PC-3 (cell line): Measurements from ENCODE around the gene EPN1. TPM values are rescaled to one million over a fixed set of nuclear protein-coding genes. Genes with fewer than 3 reads are reported as not detected.
A peak's percentile ranks its signal among the peaks of the same experiment; 100 is the strongest.

Source experiments
- ATAC-seq: fragments of 200-7000 bp; cut with Tn5 transposase; 2 replicates; pipeline ENCODE4 v1.9.1; 2020; ENCODE audit warnings: mild to moderate bottlenecking, moderate library complexity
- BruUV-seq: library from RNA; stranded (reverse); fragments of 400-500 nt; replicated peaks from 2 replicates; lab custom pipeline; 2021; lab: Mats Ljungman, UMichigan
- CTCF ChIA-PET: fragments of 300-600 bp; sonication (Branson Sonifier 250); formaldehyde crosslinking; loops from one replicate; lab custom pipeline; 2022; ENCODE audit warnings: antibody characterized with exemption; lab: Charles Lee
- POLR2A ChIA-PET: fragments of 300-600 bp; sonication (Branson Sonifier 250); formaldehyde crosslinking; loops from one replicate; lab custom pipeline; 2022; ENCODE audit warnings: antibody characterized with exemption; ENCODE audit not compliant: unreplicated experiment; lab: Charles Lee
- DNase-seq: peaks from one replicate; pipeline ENCODE4 v3.0.0-alpha.2; 2015
- H2AFZ ChIP-seq: fragments of 300-600 bp; sonication (generic); 2 replicates; pipeline ENCODE4 v1.6.0; 2016; ENCODE audit warnings: antibody characterized with exemption, low read length
- H3F3A ChIP-seq: fragments of 300-600 bp; sonication (generic); one replicate; pipeline ENCODE4 v1.6.0; 2017; ENCODE audit warnings: antibody characterized with exemption, low read length, control low read depth, mild to moderate bottlenecking; ENCODE audit not compliant: unreplicated experiment
- H3K27ac ChIP-seq: fragments of 300-600 bp; sonication (generic); 2 replicates; pipeline ENCODE4 v1.5.1; 2016; ENCODE audit warnings: mild to moderate bottlenecking, low read length
- H3K27me3 ChIP-seq: fragments of 300-600 bp; sonication (generic); 2 replicates; pipeline ENCODE4 v1.6.1; 2016; ENCODE audit warnings: low read length, mixed read lengths
- H3K36me3 ChIP-seq: fragments of 300-600 bp; sonication (generic); 2 replicates; pipeline ENCODE4 v1.6.1; 2016; ENCODE audit warnings: low read depth, mixed run types, low read length, mixed read lengths
- H3K4me1 ChIP-seq: fragments of 300-600 bp; sonication (generic); 2 replicates; pipeline ENCODE4 v1.5.1; 2016; ENCODE audit warnings: low read length; ENCODE audit not compliant: insufficient read depth
- H3K4me2 ChIP-seq: fragments of 300-600 bp; sonication (generic); 2 replicates; pipeline ENCODE4 v1.6.0; 2016; ENCODE audit warnings: low read length
- H3K4me3 ChIP-seq: fragments of 300-600 bp; sonication (generic); 2 replicates; pipeline ENCODE4 v1.5.1; 2016; ENCODE audit warnings: mild to moderate bottlenecking, low read length, mixed read lengths
- H3K79me2 ChIP-seq: fragments of 300-600 bp; sonication (generic); 2 replicates; pipeline ENCODE4 v1.6.1; 2017; ENCODE audit warnings: low read length, mixed read lengths
- H3K9ac ChIP-seq: fragments of 300-600 bp; sonication (generic); 2 replicates; pipeline ENCODE4 v1.6.0; 2016; ENCODE audit warnings: mild to moderate bottlenecking, low read length
- H3K9me2 ChIP-seq: fragments of 300-600 bp; sonication (generic); replicated peaks from 2 replicates; pipeline ENCODE4 v1.6.1; 2016; ENCODE audit warnings: mixed run types, low read length, mixed read lengths
- H3K9me3 ChIP-seq: fragments of 300-600 bp; sonication (generic); 2 replicates; pipeline ENCODE4 v1.6.1; 2016; ENCODE audit warnings: low read length, mixed read lengths
- H4K20me1 ChIP-seq: fragments of 300-600 bp; sonication (generic); 2 replicates; pipeline ENCODE4 v1.6.1; 2016; ENCODE audit warnings: low read length, mixed read lengths
- EZH2 ChIP-seq: fragments of 300-600 bp; sonication (generic); IDR thresholded peaks from one replicate; pipeline ENCODE4 v1.6.1; 2017; ENCODE audit warnings: antibody characterized with exemption, mild to moderate bottlenecking, low read length; ENCODE audit not compliant: unreplicated experiment
- EZH2phosphoT487 ChIP-seq: fragments of 300-600 bp; sonication (generic); IDR thresholded peaks from 2 replicates; pipeline ENCODE4 v1.6.1; 2018; ENCODE audit warnings: mild to moderate bottlenecking, antibody characterized with exemption, low read length, borderline replicate concordance
- intact Hi-C: fragments of 100-400 bp; cut with micrococcal nuclease; formaldehyde crosslinking; loops from 2 replicates; pipeline ENCODE4 v1.9.0; 2023
- total RNA-seq: library from RNA; depleted of rRNA; stranded (reverse); fragments of >200 nt; gene quantifications from 2 replicates; pipeline ENCODE4 v1.2.3, GENCODE V29; 2014
- TF ChIP-seq, protein P1 (sequence below): fragments of 300-600 bp; sonication (generic); conservative IDR thresholded peaks from 2 replicates; pipeline ENCODE4 v1.5.1; 2017; ENCODE audit warnings: antibody characterized with exemption, low read depth, mild to moderate bottlenecking, low read length

The EPN1 gene
- total RNA-seq, 1 experiment from 2014 or later, result 203 TPM

GRCh38 chr19:55673889-55674288 is 1.1 kb upstream of the EPN1 start:
- intact Hi-C loops, result no loop called here
- Histone ChIP-seq H3K79me2 (peaks cover 86% of the 10 kb centered on the region), H3K4me1 (peaks cover 18% of the 10 kb centered on the region), H3K4me2 (peak overlapping the region; percentile 90; the same call in 1 of the 2 replicates), H3K27me3 (no peaks in the 10 kb centered on the region), H3K9me3 (no peaks in the 10 kb centered on the region), H3K36me3 (peaks cover 37% of the 10 kb centered on the region), H3F3A (peaks cover 12% of the 10 kb centered on the region), H4K20me1 (peaks cover 37% of the 10 kb centered on the region), H3K9ac (no peak overlapping the region), H2AFZ (no peak overlapping the region), H3K4me3 (no peak overlapping the region), H3K27ac (no peak overlapping the region), H3K9me2 (no peaks in the 10 kb centered on the region)
- CTCF ChIA-PET, result no interaction called here
- DNase-seq (no peak), ATAC-seq (no peak)
- TF ChIP-seq EZH2phosphoT487 (no peak), EZH2 (no peak)
- TF ChIP-seq, protein P1, sequence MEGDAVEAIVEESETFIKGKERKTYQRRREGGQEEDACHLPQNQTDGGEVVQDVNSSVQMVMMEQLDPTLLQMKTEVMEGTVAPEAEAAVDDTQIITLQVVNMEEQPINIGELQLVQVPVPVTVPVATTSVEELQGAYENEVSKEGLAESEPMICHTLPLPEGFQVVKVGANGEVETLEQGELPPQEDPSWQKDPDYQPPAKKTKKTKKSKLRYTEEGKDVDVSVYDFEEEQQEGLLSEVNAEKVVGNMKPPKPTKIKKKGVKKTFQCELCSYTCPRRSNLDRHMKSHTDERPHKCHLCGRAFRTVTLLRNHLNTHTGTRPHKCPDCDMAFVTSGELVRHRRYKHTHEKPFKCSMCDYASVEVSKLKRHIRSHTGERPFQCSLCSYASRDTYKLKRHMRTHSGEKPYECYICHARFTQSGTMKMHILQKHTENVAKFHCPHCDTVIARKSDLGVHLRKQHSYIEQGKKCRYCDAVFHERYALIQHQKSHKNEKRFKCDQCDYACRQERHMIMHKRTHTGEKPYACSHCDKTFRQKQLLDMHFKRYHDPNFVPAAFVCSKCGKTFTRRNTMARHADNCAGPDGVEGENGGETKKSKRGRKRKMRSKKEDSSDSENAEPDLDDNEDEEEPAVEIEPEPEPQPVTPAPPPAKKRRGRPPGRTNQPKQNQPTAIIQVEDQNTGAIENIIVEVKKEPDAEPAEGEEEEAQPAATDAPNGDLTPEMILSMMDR, result no peak
- POLR2A ChIA-PET, result interaction anchor here (0.9 kb wide), 1 partner anchor 395 kb away, joined by 5 read pairs; no protein-coding TSS in a partner anchor
- no TSS peak for BruUV-seq

DNA sequence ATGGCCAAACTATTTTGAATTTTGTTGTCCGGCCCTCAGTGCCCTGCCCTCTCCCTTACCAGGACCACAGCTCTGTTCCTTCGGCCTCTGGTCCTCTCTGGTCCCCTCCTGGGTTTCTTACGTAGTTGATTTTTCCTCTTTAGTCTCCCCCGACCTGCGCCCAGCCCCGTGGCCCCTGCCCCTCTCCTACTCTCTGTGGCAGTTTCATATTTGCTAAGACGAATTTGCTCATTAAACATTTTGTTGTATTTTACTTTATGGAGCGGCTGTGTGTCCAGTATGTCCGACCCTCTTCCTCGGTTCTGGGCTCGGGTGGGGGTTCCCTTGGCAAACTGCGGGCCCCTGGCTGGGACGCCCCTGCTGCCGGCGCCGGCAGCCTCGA is 576 bp upstream of the EPN1 start:
- ATAC-seq (no peak), DNase-seq (no peak)
- peak overlapping the region; percentile 62 for H3K27ac ChIP-seq
- H3F3A ChIP-seq, result peaks cover 12% of the 10 kb centered on the region
- no peaks in the 10 kb centered on the region for H3K9me3 ChIP-seq
- H3K36me3 ChIP-seq, result peaks cover 35% of the 10 kb centered on the region
- peak overlapping the region; percentile 85 for H3K4me3 ChIP-seq
- H3K79me2 ChIP-seq, result peaks cover 86% of the 10 kb centered on the region
- peaks cover 37% of the 10 kb centered on the region for H4K20me1 ChIP-seq
- H2AFZ ChIP-seq, result peak overlapping the region; percentile 32; the same call in 1 of the 2 replicates
- peaks cover 23% of the 10 kb centered on the region for H3K4me1 ChIP-seq
- intact Hi-C loops, result no loop called here
- H3K9ac ChIP-seq, result peak overlapping the region; percentile 88
- no TSS peak for BruUV-seq
- H3K4me2 ChIP-seq, result peak overlapping the region; percentile 90
- TF ChIP-seq, protein P1, result no peak
- TF ChIP-seq EZH2 (no peak), EZH2phosphoT487 (no peak)
- ChIA-PET POLR2A (no interaction called here), CTCF (no interaction called here)
- no peaks in the 10 kb centered on the region for H3K9me2 ChIP-seq
- H3K27me3 ChIP-seq, result no peaks in the 10 kb centered on the region

DNA sequence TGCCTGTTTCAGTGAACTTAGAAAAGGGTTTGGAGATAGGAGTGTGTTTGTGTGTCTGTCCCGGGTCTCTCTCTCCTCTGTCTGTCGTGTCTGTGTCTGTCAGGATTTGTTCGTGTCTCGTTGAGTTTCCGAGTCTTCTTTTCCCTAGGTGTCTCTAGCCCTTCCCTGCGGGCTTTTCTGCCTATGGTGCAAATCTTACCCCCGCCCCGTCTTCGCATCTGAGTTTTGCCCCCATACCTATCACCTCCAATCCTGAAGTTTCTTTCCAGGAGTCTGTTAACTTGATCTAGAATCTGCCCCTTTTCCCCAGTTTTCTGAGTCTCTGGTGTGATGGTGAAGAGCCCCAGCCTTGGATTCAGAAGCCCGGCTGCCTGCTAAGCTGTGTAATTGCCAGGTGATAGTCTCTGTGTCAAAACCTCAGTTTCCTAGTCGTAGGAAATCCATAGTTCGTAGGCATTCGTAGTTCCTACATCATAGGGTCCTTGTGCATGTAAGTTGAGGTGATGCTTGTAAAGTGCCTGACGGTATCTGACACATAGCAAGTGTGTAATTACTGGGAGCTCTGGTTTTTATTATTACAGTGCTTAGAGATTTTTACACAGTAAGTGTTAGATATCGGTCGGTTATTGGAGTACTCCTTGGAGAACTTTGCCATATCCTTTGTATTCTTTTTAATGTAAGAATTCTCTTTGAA is 782 bp downstream of the EPN1 start:
- BruUV-seq, result TSS peak; percentile 44
- TF ChIP-seq, protein P1, result no peak
- no peak for TF ChIP-seq EZH2
- TF ChIP-seq EZH2phosphoT487, result no peak
- ChIA-PET POLR2A (interaction anchor here (0.6 kb wide), 1 partner anchor 35 kb away, joined by 5 read pairs; the partner anchor contains the start of gene ZNF580), CTCF (no interaction called here)
- peak overlapping the region; percentile 48 for H2AFZ ChIP-seq
- DNase-seq, result peak; percentile 15
- H3K79me2 ChIP-seq, result peaks cover 83% of the 10 kb centered on the region
- no peak for ATAC-seq
- peak overlapping the region; percentile 21 for H3K27ac ChIP-seq
- peaks cover 30% of the 10 kb centered on the region for H3K36me3 ChIP-seq
- peaks cover 35% of the 10 kb centered on the region for H3K4me1 ChIP-seq
- H3K4me3 ChIP-seq, result peak overlapping the region; percentile 85
- H3K4me2 ChIP-seq, result peak overlapping the region; percentile 90
- peaks cover 12% of the 10 kb centered on the region for H3F3A ChIP-seq
- no peaks in the 10 kb centered on the region for H3K9me2 ChIP-seq
- H4K20me1 ChIP-seq, result peaks cover 35% of the 10 kb centered on the region
- peak overlapping the region; percentile 88 for H3K9ac ChIP-seq
- intact Hi-C loops, result no loop called here
- H3K9me3 ChIP-seq, result no peaks in the 10 kb centered on the region
- no peaks in the 10 kb centered on the region for H3K27me3 ChIP-seq
